ENCODE results near the gene KIF4A.

DNA sequence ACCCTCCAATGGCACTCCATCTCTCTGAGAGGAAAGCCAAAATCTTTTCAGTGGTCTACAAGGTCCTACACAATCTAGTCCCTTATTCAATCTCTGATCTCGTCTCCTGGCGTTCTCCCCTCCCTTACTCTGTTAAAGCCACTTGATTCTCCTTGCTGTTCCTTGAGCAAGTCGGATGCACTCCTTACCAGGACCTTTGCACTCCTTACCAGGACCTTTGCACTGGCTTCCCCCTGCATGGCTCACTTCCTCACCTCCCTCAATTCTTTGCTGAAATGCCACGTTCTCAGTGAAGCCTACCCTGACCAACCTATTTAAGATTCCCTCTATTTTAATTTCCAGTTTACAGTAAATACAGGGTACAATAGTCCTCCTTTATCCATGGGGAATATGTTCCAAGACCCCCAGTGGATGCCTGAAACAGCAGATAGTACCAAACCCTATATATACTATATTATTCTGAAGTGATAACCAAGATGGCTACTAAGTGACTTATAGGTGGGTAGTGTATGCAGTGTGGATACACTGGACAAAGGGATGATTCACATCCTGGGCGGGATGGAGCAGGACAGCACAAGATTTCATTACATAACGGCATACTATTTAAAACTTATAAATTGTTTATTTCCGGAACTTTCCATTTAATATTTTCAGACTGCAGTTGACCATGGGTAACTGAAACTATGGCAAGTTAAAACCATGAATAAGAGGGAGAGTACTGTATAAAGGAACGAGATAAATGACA, 148.2 kb downstream of the KIF4A start:
- TF ChIP-seq, protein P1, sequence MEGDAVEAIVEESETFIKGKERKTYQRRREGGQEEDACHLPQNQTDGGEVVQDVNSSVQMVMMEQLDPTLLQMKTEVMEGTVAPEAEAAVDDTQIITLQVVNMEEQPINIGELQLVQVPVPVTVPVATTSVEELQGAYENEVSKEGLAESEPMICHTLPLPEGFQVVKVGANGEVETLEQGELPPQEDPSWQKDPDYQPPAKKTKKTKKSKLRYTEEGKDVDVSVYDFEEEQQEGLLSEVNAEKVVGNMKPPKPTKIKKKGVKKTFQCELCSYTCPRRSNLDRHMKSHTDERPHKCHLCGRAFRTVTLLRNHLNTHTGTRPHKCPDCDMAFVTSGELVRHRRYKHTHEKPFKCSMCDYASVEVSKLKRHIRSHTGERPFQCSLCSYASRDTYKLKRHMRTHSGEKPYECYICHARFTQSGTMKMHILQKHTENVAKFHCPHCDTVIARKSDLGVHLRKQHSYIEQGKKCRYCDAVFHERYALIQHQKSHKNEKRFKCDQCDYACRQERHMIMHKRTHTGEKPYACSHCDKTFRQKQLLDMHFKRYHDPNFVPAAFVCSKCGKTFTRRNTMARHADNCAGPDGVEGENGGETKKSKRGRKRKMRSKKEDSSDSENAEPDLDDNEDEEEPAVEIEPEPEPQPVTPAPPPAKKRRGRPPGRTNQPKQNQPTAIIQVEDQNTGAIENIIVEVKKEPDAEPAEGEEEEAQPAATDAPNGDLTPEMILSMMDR (IDR thresholded peaks at IDR 0.05) = no peak
- TF ChIP-seq, protein P2, sequence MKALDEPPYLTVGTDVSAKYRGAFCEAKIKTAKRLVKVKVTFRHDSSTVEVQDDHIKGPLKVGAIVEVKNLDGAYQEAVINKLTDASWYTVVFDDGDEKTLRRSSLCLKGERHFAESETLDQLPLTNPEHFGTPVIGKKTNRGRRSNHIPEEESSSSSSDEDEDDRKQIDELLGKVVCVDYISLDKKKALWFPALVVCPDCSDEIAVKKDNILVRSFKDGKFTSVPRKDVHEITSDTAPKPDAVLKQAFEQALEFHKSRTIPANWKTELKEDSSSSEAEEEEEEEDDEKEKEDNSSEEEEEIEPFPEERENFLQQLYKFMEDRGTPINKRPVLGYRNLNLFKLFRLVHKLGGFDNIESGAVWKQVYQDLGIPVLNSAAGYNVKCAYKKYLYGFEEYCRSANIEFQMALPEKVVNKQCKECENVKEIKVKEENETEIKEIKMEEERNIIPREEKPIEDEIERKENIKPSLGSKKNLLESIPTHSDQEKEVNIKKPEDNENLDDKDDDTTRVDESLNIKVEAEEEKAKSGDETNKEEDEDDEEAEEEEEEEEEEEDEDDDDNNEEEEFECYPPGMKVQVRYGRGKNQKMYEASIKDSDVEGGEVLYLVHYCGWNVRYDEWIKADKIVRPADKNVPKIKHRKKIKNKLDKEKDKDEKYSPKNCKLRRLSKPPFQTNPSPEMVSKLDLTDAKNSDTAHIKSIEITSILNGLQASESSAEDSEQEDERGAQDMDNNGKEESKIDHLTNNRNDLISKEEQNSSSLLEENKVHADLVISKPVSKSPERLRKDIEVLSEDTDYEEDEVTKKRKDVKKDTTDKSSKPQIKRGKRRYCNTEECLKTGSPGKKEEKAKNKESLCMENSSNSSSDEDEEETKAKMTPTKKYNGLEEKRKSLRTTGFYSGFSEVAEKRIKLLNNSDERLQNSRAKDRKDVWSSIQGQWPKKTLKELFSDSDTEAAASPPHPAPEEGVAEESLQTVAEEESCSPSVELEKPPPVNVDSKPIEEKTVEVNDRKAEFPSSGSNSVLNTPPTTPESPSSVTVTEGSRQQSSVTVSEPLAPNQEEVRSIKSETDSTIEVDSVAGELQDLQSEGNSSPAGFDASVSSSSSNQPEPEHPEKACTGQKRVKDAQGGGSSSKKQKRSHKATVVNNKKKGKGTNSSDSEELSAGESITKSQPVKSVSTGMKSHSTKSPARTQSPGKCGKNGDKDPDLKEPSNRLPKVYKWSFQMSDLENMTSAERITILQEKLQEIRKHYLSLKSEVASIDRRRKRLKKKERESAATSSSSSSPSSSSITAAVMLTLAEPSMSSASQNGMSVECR (CRISPR knock-in tag; IDR thresholded peaks at IDR 0.05; ENCODE audit: borderline replicate concordance) = no peak
- TF ChIP-seq, protein P3, sequence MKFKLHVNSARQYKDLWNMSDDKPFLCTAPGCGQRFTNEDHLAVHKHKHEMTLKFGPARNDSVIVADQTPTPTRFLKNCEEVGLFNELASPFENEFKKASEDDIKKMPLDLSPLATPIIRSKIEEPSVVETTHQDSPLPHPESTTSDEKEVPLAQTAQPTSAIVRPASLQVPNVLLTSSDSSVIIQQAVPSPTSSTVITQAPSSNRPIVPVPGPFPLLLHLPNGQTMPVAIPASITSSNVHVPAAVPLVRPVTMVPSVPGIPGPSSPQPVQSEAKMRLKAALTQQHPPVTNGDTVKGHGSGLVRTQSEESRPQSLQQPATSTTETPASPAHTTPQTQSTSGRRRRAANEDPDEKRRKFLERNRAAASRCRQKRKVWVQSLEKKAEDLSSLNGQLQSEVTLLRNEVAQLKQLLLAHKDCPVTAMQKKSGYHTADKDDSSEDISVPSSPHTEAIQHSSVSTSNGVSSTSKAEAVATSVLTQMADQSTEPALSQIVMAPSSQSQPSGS (CRISPR knock-in tag; IDR thresholded peaks at IDR 0.05; ENCODE audit: borderline replicate concordance, low read depth) = no peak
- TF ChIP-seq, protein P4, sequence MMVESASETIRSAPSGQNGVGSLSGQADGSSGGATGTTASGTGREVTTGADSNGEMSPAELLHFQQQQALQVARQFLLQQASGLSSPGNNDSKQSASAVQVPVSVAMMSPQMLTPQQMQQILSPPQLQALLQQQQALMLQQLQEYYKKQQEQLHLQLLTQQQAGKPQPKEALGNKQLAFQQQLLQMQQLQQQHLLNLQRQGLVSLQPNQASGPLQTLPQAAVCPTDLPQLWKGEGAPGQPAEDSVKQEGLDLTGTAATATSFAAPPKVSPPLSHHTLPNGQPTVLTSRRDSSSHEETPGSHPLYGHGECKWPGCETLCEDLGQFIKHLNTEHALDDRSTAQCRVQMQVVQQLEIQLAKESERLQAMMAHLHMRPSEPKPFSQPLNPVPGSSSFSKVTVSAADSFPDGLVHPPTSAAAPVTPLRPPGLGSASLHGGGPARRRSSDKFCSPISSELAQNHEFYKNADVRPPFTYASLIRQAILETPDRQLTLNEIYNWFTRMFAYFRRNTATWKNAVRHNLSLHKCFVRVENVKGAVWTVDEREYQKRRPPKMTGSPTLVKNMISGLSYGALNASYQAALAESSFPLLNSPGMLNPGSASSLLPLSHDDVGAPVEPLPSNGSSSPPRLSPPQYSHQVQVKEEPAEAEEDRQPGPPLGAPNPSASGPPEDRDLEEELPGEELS (CRISPR knock-in tag; IDR thresholded peaks at IDR 0.05) = no peak
- TF ChIP-seq CREB1 (CRISPR knock-in tag; IDR thresholded peaks at IDR 0.05) = no peak
- TF ChIP-seq JUN (CRISPR knock-in tag; IDR thresholded peaks at IDR 0.05) = no peak
- TF ChIP-seq, protein P5, sequence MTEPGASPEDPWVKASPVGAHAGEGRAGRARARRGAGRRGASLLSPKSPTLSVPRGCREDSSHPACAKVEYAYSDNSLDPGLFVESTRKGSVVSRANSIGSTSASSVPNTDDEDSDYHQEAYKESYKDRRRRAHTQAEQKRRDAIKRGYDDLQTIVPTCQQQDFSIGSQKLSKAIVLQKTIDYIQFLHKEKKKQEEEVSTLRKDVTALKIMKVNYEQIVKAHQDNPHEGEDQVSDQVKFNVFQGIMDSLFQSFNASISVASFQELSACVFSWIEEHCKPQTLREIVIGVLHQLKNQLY (CRISPR knock-in tag; IDR thresholded peaks at IDR 0.05) = no peak
- TF ChIP-seq NR1H2 (CRISPR knock-in tag; IDR thresholded peaks at IDR 0.05) = no peak
